Spleen (tissue), 7 donors: ENCODE measurements around the gene LCT.

Experiments
- CTCF ChIP-seq, 11 experiments: fragments of 200-600 bp in 7 of 11; fragments of 450-650 bp in 4 of 11; sonication (generic) in 4 of 11; IDR thresholded peaks in 8 of 11; conservative IDR thresholded peaks in 3 of 11; 1 replicate in 7 of 11; 2 replicates in 4 of 11; pipeline versions ENCODE4 v1.4.0 to v1.8.0; 2016 to 2021; ENCODE audit warnings: antibody characterized with exemption in 11 of 11, inconsistent platforms in 4 of 11, mild to moderate bottlenecking in 1 of 11
- POLR2A ChIP-seq, 3 donors: fragments of 450-650 bp; IDR thresholded peaks; one replicate each; pipeline ENCODE4 v1.5.1; 2017; ENCODE audit warnings: antibody characterized with exemption in 3 of 3, mild to moderate bottlenecking in 1 of 3
- POLR2AphosphoS5 ChIP-seq, 3 donors: sonication (generic); formaldehyde crosslinking; IDR thresholded peaks; one replicate each; pipeline ENCODE4 v1.5.1; 2017; ENCODE audit warnings: antibody characterized with exemption in 3 of 3
- donor health status: DM: no; HTN: no; CAD: no; lungs with moderate emphysema.
- donor health status: DM: no; HTN: no; CAD: no.
- donor health status: DM: no; HTN: no; CAD: no.

GRCh38 chr2:135773319-135773718, 63.7 kb downstream of the LCT start:
- TF ChIP-seq CTCF (IDR thresholded peaks at IDR 0.05 in 8 of 11, conservative IDR thresholded peaks at IDR 0.05 in 3 of 11): no peak
- no peak for TF ChIP-seq POLR2A (IDR thresholded peaks at IDR 0.05)
- no peak for TF ChIP-seq POLR2AphosphoS5 (IDR thresholded peaks at IDR 0.05)
